Bone marrow (tissue), 2 donors: Measurements from ENCODE around the gene KLHDC3.

ENCODE experiments used
- DNase-seq, 2 donors: peaks; one replicate each; lab custom pipeline; 2025; lab: John Stamatoyannopoulos, UW

The KLHDC3 gene

GRCh38 chr6:43013843-43014433 is at the start of gene KLHDC3, which contains the start of gene MEA1:
TSS of gene KLHDC3 (plus strand) at chr6:43014249. CDS start at chr6:43017193, 2,944 bp downstream.
TSS of gene MEA1 (minus strand) at chr6:43013946. CDS start at chr6:43013813, 133 bp downstream.
- DNase-seq, result peak; percentile 88 to 100

GRCh38 chr6:42966571-42966970 is 47.5 kb upstream of the KLHDC3 start:
- no peak for DNase-seq

GRCh38 chr6:42967228-42967627 is 46.8 kb upstream of the KLHDC3 start:
- DNase-seq, result no peak

- no peak for DNase-seq
These were observed 45.8 kb upstream of the KLHDC3 start for GRCh38 chr6:42968126-42968701.

GRCh38 chr6:42968783-42969182 is 45.3 kb upstream of the KLHDC3 start:
- DNase-seq, result no peak

GRCh38 chr6:42969431-42969830 is 44.6 kb upstream of the KLHDC3 start:
- DNase-seq, result no peak

- no peak for DNase-seq
These were observed 44.1 kb upstream of the KLHDC3 start for GRCh38 chr6:42969934-42970333.

GRCh38 chr6:42970871-42971612 is 43.0 kb upstream of the KLHDC3 start:
- peak in 1 of 2 donors; percentile 48 for DNase-seq

GRCh38 chr6:42971746-42972327 is 42.2 kb upstream of the KLHDC3 start:
- DNase-seq, result no peak

- DNase-seq, result no peak
These were observed 40.1 kb upstream of the KLHDC3 start for GRCh38 chr6:42973926-42974325.

- no peak for DNase-seq
These were observed 39.0 kb upstream of the KLHDC3 start for GRCh38 chr6:42974919-42975505.

- DNase-seq, result no peak
These were observed 35.6 kb upstream of the KLHDC3 start for GRCh38 chr6:42978487-42978838.

- DNase-seq, result peak; percentile 66 to 82
These were observed 35.1 kb upstream of the KLHDC3 start, which contains the start of gene PEX6 for GRCh38 chr6:42978839-42979522. TSS of gene PEX6 (minus strand) at chr6:42979181. CDS start at chr6:42979150, 31 bp downstream.

GRCh38 chr6:42979523-42980177 is 34.4 kb upstream of the KLHDC3 start:
- DNase-seq, result peak in 1 of 2 donors; percentile 26

GRCh38 chr6:42981836-42982235 is 32.2 kb upstream of the KLHDC3 start:
- DNase-seq, result no peak

GRCh38 chr6:42984001-42984923 is 29.8 kb upstream of the KLHDC3 start, which contains the start of gene PPP2R5D:
TSS of gene PPP2R5D (plus strand) at chr6:42984570. CDS start at chr6:42984678, 108 bp downstream.
- DNase-seq, result peak; percentile 75 to 99

- no peak for DNase-seq
These were observed 29.0 kb upstream of the KLHDC3 start for GRCh38 chr6:42984924-42985475.

- no peak for DNase-seq
These were observed 26.3 kb upstream of the KLHDC3 start for GRCh38 chr6:42987533-42988451.
